SK-N-SH treated with all-trans-retinoic acid at 6 μM for 48 hours (cell line): ENCODE results near the gene OR2T35.

Source experiments
- ATAC-seq: fragments of 200-7000 bp; cut with Tn5 transposase; 3 replicates; pipeline ENCODE4 v1.9.1; 2020; ENCODE audit warnings: mild to moderate bottlenecking, moderate library complexity
- ARNTL ChIP-seq: fragments of 450-650 bp; formaldehyde crosslinking; IDR thresholded peaks from 2 replicates; pipeline ENCODE4 v1.5.0; 2020; ENCODE audit warnings: low read depth, mild to moderate bottlenecking, moderate library complexity, borderline replicate concordance
- CSDC2 ChIP-seq: fragments of 250-450 bp; sonication (Bioruptor Pico); IDR thresholded peaks from 2 replicates; pipeline ENCODE4 v1.5.0; 2020; ENCODE audit warnings: mild to moderate bottlenecking, moderate library complexity
- CSRNP3 ChIP-seq: fragments of 250-450 bp; sonication (Bioruptor Pico); IDR thresholded peaks from 2 replicates; pipeline ENCODE4 v1.5.1; 2021; ENCODE audit warnings: mild to moderate bottlenecking, moderate library complexity
- ESRRG ChIP-seq: fragments of 250-450 bp; sonication (Bioruptor Pico); IDR thresholded peaks from 2 replicates; pipeline ENCODE4 v1.6.1; 2021; ENCODE audit warnings: mild to moderate bottlenecking
- GLIS3 ChIP-seq: fragments of 250-450 bp; sonication (Bioruptor Pico); IDR thresholded peaks from 2 replicates; pipeline ENCODE4 v1.5.0; 2020; ENCODE audit warnings: mild to moderate bottlenecking, moderate library complexity
- ISL1 ChIP-seq: fragments of 250-450 bp; sonication (Bioruptor Pico); IDR thresholded peaks from 2 replicates; pipeline ENCODE4 v2.1.2; 2022; ENCODE audit warnings: mild to moderate bottlenecking, moderate library complexity
- OSR1 ChIP-seq: fragments of 250-450 bp; sonication (Bioruptor Pico); IDR thresholded peaks from 2 replicates; pipeline ENCODE4 v1.8.0; 2022; ENCODE audit warnings: moderate library complexity, mild to moderate bottlenecking, inconsistent platforms
- PATZ1 ChIP-seq: fragments of 250-450 bp; sonication (Bioruptor Pico); IDR thresholded peaks from 2 replicates; pipeline ENCODE4 v1.8.0; 2020; ENCODE audit warnings: mild to moderate bottlenecking, moderate library complexity, borderline replicate concordance
- PPARA ChIP-seq: fragments of 250-450 bp; sonication (Bioruptor Pico); IDR thresholded peaks from 2 replicates; pipeline ENCODE4 v1.5.0; 2020; ENCODE audit warnings: mild to moderate bottlenecking, borderline replicate concordance
- RARB ChIP-seq: fragments of 250-450 bp; sonication (Bioruptor Pico); IDR thresholded peaks from 2 replicates; pipeline ENCODE4 v1.8.0; 2021; ENCODE audit warnings: mild to moderate bottlenecking, moderate library complexity
- SNAI2 ChIP-seq: fragments of 250-450 bp; sonication (Bioruptor Pico); IDR thresholded peaks from 2 replicates; pipeline ENCODE4 v1.5.0; 2020; ENCODE audit warnings: mild to moderate bottlenecking, moderate library complexity
- ZC3H10 ChIP-seq: fragments of 250-450 bp; sonication (Bioruptor Pico); IDR thresholded peaks from 2 replicates; pipeline ENCODE4 v1.5.1; 2021; ENCODE audit warnings: mild to moderate bottlenecking, moderate library complexity
- ZFP30 ChIP-seq: fragments of 450-650 bp; formaldehyde crosslinking; IDR thresholded peaks from 2 replicates; pipeline ENCODE4 v1.5.0; 2022; ENCODE audit warnings: mild to moderate bottlenecking, moderate library complexity
- ZNF565 ChIP-seq: fragments of 450-650 bp; formaldehyde crosslinking; conservative IDR thresholded peaks from 2 replicates; pipeline ENCODE4 v1.5.0; 2020; ENCODE audit warnings: low read depth, mild to moderate bottlenecking, moderate library complexity
- ZNF8 ChIP-seq: fragments of 450-650 bp; formaldehyde crosslinking; IDR thresholded peaks from 2 replicates; pipeline ENCODE4 v1.5.0; 2020; ENCODE audit warnings: mild to moderate bottlenecking, moderate library complexity
- TF ChIP-seq, protein P1 (sequence below): fragments of 250-450 bp; sonication (Bioruptor Pico); IDR thresholded peaks from 2 replicates; pipeline ENCODE4 v1.5.1; 2020; ENCODE audit warnings: low read depth, mild to moderate bottlenecking, moderate library complexity
- TF ChIP-seq, protein P2 (sequence below): fragments of 250-450 bp; sonication (Bioruptor Pico); IDR thresholded peaks from 2 replicates; pipeline ENCODE4 v1.5.0; 2020; ENCODE audit warnings: mild to moderate bottlenecking, moderate library complexity

Gene OR2T35

DNA sequence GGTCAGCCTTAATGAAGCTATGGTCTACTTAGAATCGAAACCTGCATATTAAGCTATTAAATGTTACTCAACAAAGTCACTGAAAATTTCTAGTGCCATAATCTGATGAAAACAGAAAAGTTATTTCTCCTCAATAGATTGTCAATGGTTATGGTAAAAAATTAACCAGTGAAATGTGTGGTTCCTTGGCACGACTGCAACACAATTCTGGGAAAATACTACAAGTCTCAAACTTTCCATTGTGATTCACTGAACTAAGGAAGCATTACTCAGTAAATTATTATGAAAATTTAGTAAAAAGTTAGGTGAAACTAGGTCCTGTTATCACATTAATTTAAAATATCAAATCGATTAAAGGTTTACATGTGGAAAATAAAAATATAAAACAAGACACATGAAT lies 34.8 kb downstream of the OR2T35 start (continued):
- TF ChIP-seq PATZ1 (CRISPR knock-in tag), result no peak
- TF ChIP-seq, all 23 proteins: peak for 0

- ATAC-seq, result no peak
- TF ChIP-seq ZNF565 (CRISPR knock-in tag) (no peak), CSRNP3 (CRISPR knock-in tag) (no peak), RARB (no peak), ESRRG (no peak), CSDC2 (no peak), ARNTL (CRISPR knock-in tag) (no peak), ZNF8 (no peak), OSR1 (CRISPR knock-in tag) (no peak), ZFP30 (no peak), ISL1 (CRISPR knock-in tag) (no peak)
- TF ChIP-seq, protein P1, sequence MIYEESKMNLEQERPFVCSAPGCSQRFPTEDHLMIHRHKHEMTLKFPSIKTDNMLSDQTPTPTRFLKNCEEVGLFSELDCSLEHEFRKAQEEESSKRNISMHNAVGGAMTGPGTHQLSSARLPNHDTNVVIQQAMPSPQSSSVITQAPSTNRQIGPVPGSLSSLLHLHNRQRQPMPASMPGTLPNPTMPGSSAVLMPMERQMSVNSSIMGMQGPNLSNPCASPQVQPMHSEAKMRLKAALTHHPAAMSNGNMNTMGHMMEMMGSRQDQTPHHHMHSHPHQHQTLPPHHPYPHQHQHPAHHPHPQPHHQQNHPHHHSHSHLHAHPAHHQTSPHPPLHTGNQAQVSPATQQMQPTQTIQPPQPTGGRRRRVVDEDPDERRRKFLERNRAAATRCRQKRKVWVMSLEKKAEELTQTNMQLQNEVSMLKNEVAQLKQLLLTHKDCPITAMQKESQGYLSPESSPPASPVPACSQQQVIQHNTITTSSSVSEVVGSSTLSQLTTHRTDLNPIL (CRISPR knock-in tag), result no peak
- TF ChIP-seq, all 23 proteins: peak for 0
These were observed 45.7 kb downstream of the OR2T35 start for GRCh38 chr1:248599396-248599795.

- TF ChIP-seq ZFP30, result no peak
- TF ChIP-seq ESRRG, result no peak
- TF ChIP-seq, protein P1 (CRISPR knock-in tag), result no peak
- TF ChIP-seq, protein P2, sequence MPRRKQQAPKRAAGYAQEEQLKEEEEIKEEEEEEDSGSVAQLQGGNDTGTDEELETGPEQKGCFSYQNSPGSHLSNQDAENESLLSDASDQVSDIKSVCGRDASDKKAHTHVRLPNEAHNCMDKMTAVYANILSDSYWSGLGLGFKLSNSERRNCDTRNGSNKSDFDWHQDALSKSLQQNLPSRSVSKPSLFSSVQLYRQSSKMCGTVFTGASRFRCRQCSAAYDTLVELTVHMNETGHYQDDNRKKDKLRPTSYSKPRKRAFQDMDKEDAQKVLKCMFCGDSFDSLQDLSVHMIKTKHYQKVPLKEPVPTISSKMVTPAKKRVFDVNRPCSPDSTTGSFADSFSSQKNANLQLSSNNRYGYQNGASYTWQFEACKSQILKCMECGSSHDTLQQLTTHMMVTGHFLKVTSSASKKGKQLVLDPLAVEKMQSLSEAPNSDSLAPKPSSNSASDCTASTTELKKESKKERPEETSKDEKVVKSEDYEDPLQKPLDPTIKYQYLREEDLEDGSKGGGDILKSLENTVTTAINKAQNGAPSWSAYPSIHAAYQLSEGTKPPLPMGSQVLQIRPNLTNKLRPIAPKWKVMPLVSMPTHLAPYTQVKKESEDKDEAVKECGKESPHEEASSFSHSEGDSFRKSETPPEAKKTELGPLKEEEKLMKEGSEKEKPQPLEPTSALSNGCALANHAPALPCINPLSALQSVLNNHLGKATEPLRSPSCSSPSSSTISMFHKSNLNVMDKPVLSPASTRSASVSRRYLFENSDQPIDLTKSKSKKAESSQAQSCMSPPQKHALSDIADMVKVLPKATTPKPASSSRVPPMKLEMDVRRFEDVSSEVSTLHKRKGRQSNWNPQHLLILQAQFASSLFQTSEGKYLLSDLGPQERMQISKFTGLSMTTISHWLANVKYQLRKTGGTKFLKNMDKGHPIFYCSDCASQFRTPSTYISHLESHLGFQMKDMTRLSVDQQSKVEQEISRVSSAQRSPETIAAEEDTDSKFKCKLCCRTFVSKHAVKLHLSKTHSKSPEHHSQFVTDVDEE (CRISPR knock-in tag), result no peak
- no peak for TF ChIP-seq ZNF565 (CRISPR knock-in tag)
- TF ChIP-seq ZC3H10, result no peak
- TF ChIP-seq PATZ1 (CRISPR knock-in tag), result no peak
- TF ChIP-seq PPARA, result no peak
- TF ChIP-seq RARB, result no peak
- TF ChIP-seq ISL1 (CRISPR knock-in tag), result no peak
- ATAC-seq, result no peak
These were observed 47.5 kb downstream of the OR2T35 start, which contains the start of gene OR2T10 for GRCh38 chr1:248597589-248597988. TSS of gene OR2T10 (minus strand) at chr1:248597700. CDS start at chr1:248593768, 3,932 bp downstream.

DNA sequence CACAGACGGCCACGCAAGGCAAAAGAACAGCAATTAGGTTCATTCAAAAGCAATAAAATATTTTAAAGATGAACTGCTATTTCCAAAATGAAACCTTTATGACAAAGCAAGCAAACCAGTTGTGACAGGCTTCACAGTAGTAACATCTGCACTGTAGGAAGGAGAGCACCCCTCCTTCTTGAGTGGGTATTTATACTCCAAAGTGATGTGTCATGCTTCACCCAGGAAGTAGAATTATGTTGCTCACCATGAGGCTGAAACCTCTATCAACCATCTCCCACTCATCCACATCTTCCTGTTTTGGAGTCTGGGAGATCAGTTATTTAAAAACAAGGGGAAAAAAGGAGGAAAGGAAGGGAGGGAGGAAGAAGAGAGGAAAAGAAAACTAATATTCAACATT lies 48.5 kb downstream of the OR2T35 start:
- TF ChIP-seq ZFP30 (no peak), SNAI2 (CRISPR knock-in tag) (no peak), GLIS3 (no peak), ESRRG (no peak), ISL1 (CRISPR knock-in tag) (no peak), ZNF565 (CRISPR knock-in tag) (no peak), CSRNP3 (CRISPR knock-in tag) (no peak)
- TF ChIP-seq, protein P1 (CRISPR knock-in tag), result no peak
- no peak for ATAC-seq
